Progenitor cell of endocrine pancreas (in vitro differentiated cells): ENCODE data around the gene ATE1. TPM values are rescaled to one million over a fixed set of nuclear protein-coding genes. Genes with fewer than 3 reads are reported as not detected.
A peak's percentile ranks its signal among the peaks of the same experiment; 100 is the strongest.

ENCODE experiments used
- DNase-seq: peaks from one replicate; pipeline ENCODE4 v3.0.0; 2021; ENCODE audit warnings: low spot score; ENCODE audit not compliant: unreplicated experiment
- H3K27ac Mint-ChIP-seq: 2 replicates; pipeline ENCODE4 v1.8.0; 2021; ENCODE audit warnings: mild to moderate bottlenecking, moderate library complexity, mixed read lengths
- H3K27me3 Mint-ChIP-seq: 2 replicates; pipeline ENCODE4 v1.8.0; 2021; ENCODE audit warnings: mixed read lengths
- H3K36me3 Mint-ChIP-seq: 2 replicates; pipeline ENCODE4 v1.8.0; 2022; ENCODE audit warnings: mixed read lengths; ENCODE audit not compliant: insufficient read depth
- H3K4me1 Mint-ChIP-seq: 2 replicates; pipeline ENCODE4 v1.8.0; 2021; ENCODE audit warnings: low read depth, mixed read lengths
- H3K4me3 Mint-ChIP-seq: 2 replicates; pipeline ENCODE4 v1.8.0; 2021; ENCODE audit warnings: low read depth, mild to moderate bottlenecking, moderate library complexity, mixed read lengths
- H3K9me3 Mint-ChIP-seq: 2 replicates; pipeline ENCODE4 v1.8.0; 2021; ENCODE audit warnings: low read depth, mixed read lengths
- CTCF ChIP-seq: fragments of 200-600 bp; sonication (generic); IDR thresholded peaks from one replicate; pipeline ENCODE4 v1.5.0; 2021; ENCODE audit warnings: antibody characterized with exemption, mild to moderate bottlenecking; ENCODE audit not compliant: unreplicated experiment
- total RNA-seq: library from RNA; stranded (reverse); gene quantifications from 2 replicates; pipeline ENCODE4 v1.2.1, GENCODE V29; 2021

ATE1 gene
- total RNA-seq, 1 donor from 2014 or later: 41.0 TPM

GRCh38 chr10:121886181-121886580, 41.6 kb downstream of the ATE1 start:
- TF ChIP-seq CTCF: no peak
- H3K36me3 Mint-ChIP-seq: peaks cover 7% of the 10 kb centered on the region
- H3K9me3 Mint-ChIP-seq: no peaks in the 10 kb centered on the region
- H3K27ac Mint-ChIP-seq: no peak overlapping the region
- H3K4me1 Mint-ChIP-seq: peaks cover 8% of the 10 kb centered on the region
- no peak for DNase-seq
- H3K27me3 Mint-ChIP-seq: no peaks in the 10 kb centered on the region
- H3K4me3 Mint-ChIP-seq: no peak overlapping the region

DNA sequence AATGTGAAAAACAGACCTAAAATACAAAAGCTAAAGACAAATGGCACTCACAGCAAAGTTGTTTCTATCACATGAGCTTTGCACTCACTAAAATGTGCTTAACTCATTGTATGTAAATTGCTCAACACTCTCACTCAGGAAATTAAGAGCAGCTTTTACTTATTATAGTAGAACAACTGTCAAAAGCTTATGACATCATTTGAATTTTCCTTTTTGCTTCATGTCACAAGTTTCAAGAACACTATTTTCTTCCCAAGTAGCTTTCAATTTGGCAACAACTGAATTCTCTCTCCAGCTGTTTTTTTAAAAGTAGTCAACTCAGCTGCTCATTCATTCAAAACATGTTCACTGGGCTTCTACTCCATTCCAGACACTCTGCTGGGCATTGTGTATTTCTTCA, 46.9 kb downstream of the ATE1 start:
- Mint-ChIP-seq H3K27ac (peak overlapping the region; percentile 41), H3K4me3 (no peak overlapping the region), H3K4me1 (peaks cover 8% of the 10 kb centered on the region), H3K27me3 (no peaks in the 10 kb centered on the region), H3K36me3 (peaks cover 21% of the 10 kb centered on the region), H3K9me3 (no peaks in the 10 kb centered on the region)
- no peak for TF ChIP-seq CTCF
- DNase-seq: no peak

DNA sequence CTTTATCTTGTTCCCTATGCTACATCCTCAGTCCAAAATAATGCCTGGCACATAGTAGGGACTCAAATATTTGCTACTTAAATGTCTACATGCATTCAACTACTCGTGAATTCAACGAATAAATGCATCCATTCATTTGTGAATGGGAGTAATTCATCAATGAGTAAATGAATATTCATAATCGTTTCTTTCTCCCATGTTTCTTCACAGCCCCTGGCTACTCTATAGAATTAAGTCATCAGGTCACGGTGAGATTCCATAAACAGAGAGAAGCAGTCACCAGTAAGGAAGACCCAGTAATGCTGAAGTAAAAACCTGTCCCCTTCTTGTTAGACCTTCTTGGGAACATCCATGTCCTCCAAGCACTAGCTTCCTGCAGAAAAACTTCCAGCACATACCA, 48.4 kb downstream of the ATE1 start:
- H3K4me1 Mint-ChIP-seq: peaks cover 8% of the 10 kb centered on the region
- H3K9me3 Mint-ChIP-seq: no peaks in the 10 kb centered on the region
- H3K4me3 Mint-ChIP-seq: no peak overlapping the region
- no peak for TF ChIP-seq CTCF
- no peak for DNase-seq
- H3K27ac Mint-ChIP-seq: no peak overlapping the region
- no peaks in the 10 kb centered on the region for H3K27me3 Mint-ChIP-seq
- peaks cover 23% of the 10 kb centered on the region for H3K36me3 Mint-ChIP-seq

- no peak for TF ChIP-seq CTCF
- DNase-seq: no peak
- H3K9me3 Mint-ChIP-seq: no peaks in the 10 kb centered on the region
- H3K36me3 Mint-ChIP-seq: peaks cover 16% of the 10 kb centered on the region
- peaks cover 2% of the 10 kb centered on the region for H3K4me1 Mint-ChIP-seq
- H3K27me3 Mint-ChIP-seq: no peaks in the 10 kb centered on the region
- H3K27ac Mint-ChIP-seq: no peak overlapping the region
- H3K4me3 Mint-ChIP-seq: no peak overlapping the region
These were observed 54.6 kb downstream of the ATE1 start for GRCh38 chr10:121873236-121873635.

GRCh38 chr10:121870413-121870812, 57.4 kb downstream of the ATE1 start:
- H3K27ac Mint-ChIP-seq: no peak overlapping the region
- H3K4me1 Mint-ChIP-seq: peaks cover 2% of the 10 kb centered on the region
- DNase-seq: no peak
- no peaks in the 10 kb centered on the region for H3K9me3 Mint-ChIP-seq
- no peak for TF ChIP-seq CTCF
- H3K27me3 Mint-ChIP-seq: no peaks in the 10 kb centered on the region
- peaks cover 14% of the 10 kb centered on the region for H3K36me3 Mint-ChIP-seq
- no peak overlapping the region for H3K4me3 Mint-ChIP-seq
